T-helper 1 cell treated with Interleukin-12 subunit alpha and Interleukin-12 subunit beta and Interleukin-4 antibody, amounts not matched to agents 30 ng/mL and 1 ng/mL, for 36 hours (primary cell): ENCODE results near the gene SYNPO. TPM values are rescaled to one million over a fixed set of nuclear protein-coding genes. Genes with fewer than 3 reads are reported as not detected.

Experiments used
- intact Hi-C: fragments of 100-400 bp; cut with micrococcal nuclease; formaldehyde crosslinking; loops from one replicate; pipeline ENCODE4 v1.15.1; 2024
- total RNA-seq: library from RNA; stranded (reverse); gene quantifications from 2 replicates; pipeline ENCODE4 v1.2.3, GENCODE V29; 2022

Gene SYNPO
- total RNA-seq, 1 donor from 2014 or later: not detected

DNA sequence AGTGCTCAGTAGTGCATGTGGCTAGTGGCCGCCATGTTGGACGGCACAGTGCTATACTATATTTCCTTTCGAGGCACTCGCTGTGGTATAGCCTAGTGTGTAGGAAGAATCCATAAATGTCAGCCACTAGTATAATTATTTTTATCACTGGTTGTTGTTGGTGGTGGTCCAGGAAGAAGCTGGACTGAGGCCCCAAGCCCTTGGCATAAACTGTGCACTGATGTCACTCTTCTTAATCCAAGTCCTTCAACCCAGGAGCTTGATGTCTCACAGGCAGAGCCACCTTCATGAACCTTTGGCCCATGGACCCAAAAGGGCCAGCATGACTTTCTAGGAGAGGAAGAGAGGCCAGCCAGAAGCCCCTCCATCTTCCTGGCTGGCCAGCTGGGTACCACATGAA, 32.5 kb upstream of the SYNPO start:
- intact Hi-C loops: no loop called here

DNA sequence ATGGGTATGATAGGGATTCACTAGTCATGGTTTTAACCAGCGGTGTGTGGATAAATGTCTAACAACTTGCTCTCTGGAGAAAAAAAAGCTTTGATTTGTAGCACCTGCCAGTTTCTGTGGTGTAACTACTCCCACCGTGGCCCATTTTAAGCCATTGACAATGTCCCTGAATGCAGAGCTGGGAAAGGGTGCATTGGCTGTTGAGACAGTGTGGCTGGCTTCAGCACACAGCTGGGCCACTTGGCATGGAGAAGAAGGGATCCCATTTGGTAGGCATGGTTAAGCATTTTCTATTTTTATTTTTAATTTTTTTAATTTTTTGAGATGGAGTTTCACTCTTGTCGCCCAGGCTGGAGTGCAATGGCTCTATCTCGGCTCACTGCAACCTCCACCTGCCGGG, 31.5 kb upstream of the SYNPO start:
- intact Hi-C loops: no loop called here

- intact Hi-C loops: no loop called here
Measured at GRCh38 chr5:150609843-150610584, 30.4 kb upstream of the SYNPO start.

- intact Hi-C loops: no loop called here
Measured at GRCh38 chr5:150611026-150611425, 29.4 kb upstream of the SYNPO start.

- intact Hi-C loops: no loop called here
Measured at GRCh38 chr5:150612405-150612804, 28.1 kb upstream of the SYNPO start.

GRCh38 chr5:150612905-150613670, 27.4 kb upstream of the SYNPO start:
- intact Hi-C loops: no loop called here

DNA sequence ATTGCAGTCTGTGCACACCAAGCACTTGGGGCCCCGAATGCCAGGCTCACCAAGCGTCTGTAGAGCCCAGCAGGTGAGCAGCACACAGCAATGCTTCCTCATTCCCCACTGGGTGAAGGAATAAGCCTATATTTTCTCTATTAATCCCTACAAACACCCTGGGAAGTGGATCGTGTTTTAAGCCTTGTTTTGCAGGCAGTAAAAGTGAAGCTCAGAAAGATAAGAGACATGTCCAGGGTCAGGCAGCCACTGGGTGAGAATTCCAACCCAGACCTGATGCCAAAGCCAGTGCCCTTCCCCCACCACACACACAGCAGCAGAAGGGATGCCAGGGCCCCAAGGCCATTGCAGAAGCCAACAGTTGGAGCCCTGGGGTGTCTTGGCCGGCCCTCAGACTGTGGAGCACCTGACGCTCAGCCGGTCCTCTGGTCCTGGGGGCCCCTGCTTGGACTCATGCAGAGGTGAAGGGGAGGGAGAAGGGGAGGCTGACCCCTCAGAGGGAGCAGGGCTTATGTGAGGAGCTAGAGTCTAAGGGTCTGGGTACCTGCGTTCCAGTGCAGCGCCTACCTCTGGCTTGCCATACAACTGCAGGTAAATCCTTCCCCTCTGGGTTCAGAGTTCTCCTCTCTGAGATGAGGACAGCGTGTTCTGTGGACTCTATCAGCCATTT, 26.3 kb upstream of the SYNPO start:
- intact Hi-C loops: no loop called here

DNA sequence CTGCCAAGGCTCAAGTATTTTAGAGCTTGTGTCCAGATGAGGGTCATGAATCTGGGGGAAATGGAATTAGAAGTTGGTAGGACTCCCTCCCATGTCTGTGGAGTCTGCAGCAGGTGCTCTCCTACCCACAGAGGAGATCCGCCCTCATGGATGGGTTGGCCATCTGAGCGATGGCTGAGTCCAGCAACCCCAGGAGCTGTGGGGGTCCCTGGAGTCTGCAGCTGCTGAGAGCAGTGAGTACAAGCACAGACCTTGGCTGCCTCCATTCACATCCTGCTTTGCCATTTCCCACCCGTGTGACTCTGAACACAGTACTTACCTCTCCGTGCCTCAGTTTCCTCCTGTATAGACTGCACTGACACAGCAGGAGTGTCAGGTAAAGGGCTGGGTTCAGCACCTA, 25.8 kb upstream of the SYNPO start:
- intact Hi-C loops: no loop called here

- intact Hi-C loops: no loop called here
Measured at GRCh38 chr5:150615141-150615699, 25.2 kb upstream of the SYNPO start.

DNA sequence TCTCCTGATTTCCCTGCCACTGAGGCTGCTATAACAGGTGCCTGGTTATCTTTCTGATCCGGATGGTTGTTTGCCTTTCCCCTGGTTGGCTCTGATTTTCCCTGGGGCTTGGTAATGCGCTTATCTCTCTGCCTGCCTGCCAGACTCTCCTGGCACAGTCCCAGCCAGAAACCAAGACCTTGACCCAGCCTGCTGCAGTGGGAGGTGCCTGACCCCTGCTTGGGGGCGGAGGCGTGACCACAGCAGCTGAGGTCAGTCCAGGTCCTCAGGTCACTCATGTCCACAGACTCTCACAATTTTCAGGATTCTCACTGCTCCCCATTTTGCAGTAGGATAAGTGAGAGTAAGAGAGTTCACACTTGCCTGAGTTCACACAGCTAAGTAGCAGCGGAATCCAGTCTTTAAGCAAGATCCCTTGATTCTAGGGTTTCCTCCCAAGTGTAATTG, 24.4 kb upstream of the SYNPO start:
- intact Hi-C loops: no loop called here

DNA sequence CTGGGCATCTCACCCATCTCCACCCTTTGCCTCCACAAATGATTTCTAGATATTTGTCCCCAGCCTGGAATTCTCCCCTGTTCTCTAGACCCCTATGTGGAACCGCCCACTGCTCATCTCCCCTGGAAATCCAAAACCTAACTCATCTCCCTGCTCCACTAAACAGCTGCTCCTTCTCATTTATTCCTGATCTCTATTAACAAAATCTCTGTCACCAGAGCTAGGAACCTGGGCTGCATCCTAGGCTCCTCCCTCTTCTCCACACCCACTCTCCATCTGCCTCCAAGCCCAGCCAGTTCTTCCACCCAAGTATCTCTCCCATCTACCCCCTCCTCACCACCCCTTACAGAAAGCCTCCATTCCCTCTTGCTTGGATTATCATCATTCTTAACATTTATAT, 24.0 kb upstream of the SYNPO start:
- intact Hi-C loops: no loop called here

- intact Hi-C loops: no loop called here
Measured at GRCh38 chr5:150618163-150618562, 22.3 kb upstream of the SYNPO start.

DNA sequence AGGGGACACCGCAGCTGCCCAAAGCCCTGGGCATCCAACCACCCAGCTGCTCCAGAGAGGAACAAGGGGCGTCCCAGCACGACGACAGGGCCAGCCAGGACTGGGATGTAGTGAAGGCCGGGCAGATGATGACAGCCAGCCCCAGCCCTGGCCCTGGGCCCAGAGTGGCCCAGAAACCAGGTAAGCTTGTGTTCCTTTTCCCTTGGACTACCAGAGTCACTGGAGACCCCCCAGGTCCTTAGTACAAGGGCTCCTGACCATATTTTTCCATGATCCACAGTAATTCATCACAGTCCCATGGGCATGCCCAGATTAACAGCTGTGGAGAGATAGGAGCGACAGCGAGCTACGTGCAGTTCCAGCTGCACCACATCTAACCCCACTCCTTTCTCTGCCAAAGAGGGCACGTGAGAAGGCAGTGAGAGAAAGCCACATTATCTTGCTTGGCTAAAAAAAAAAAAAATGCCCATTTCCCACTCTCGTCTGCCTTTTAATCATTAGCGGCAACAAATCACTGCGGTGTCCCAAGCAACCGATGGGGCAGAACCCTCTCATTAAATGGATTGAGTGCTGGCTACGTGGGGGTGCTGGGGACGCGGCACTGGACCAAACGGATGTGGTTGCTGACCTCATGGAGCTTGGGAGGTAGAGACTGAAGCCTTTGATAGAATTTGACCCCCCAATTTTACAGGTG, 21.7 kb upstream of the SYNPO start:
- intact Hi-C loops: no loop called here

GRCh38 chr5:150619359-150620230, 20.9 kb upstream of the SYNPO start:
- intact Hi-C loops: no loop called here

GRCh38 chr5:150621301-150621700, 19.2 kb upstream of the SYNPO start:
- intact Hi-C loops: no loop called here

GRCh38 chr5:150622157-150622556, 18.3 kb upstream of the SYNPO start:
- intact Hi-C loops: no loop called here

DNA sequence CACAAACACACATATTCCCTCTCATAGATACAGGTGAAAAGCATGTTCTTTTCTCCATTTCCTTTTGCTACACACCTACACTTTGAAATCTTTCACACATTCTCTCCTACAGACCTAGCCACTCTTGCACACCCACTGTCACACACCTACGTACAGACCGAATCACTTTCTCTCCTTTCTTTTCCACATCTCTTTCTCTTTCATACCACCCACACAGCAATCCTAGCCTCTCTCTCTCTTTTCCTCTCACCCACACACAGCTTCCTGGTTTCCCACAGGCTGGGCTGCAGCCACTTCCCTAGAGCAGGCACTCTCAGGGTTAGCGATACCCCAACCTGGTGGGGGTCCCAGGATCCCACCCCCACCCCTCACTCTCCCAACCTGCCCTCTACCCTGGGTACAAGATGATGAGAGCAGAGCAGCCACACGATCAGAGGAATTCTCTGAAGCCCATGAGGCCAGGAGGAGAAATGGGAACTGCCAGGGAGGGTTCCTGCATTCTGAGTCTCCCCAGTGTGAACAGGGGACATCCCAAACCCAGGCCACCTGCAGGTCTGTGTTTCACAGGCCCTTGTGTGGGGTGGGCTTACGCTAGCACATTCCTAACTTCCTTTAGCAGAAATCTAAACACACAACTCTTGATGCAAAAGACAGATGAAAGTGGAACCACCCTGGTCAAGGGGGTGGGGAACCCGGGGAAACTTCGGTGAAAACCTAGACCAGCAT, 17.1 kb upstream of the SYNPO start:
- intact Hi-C loops: no loop called here

GRCh38 chr5:150623878-150624216, 16.6 kb upstream of the SYNPO start:
- intact Hi-C loops: no loop called here

DNA sequence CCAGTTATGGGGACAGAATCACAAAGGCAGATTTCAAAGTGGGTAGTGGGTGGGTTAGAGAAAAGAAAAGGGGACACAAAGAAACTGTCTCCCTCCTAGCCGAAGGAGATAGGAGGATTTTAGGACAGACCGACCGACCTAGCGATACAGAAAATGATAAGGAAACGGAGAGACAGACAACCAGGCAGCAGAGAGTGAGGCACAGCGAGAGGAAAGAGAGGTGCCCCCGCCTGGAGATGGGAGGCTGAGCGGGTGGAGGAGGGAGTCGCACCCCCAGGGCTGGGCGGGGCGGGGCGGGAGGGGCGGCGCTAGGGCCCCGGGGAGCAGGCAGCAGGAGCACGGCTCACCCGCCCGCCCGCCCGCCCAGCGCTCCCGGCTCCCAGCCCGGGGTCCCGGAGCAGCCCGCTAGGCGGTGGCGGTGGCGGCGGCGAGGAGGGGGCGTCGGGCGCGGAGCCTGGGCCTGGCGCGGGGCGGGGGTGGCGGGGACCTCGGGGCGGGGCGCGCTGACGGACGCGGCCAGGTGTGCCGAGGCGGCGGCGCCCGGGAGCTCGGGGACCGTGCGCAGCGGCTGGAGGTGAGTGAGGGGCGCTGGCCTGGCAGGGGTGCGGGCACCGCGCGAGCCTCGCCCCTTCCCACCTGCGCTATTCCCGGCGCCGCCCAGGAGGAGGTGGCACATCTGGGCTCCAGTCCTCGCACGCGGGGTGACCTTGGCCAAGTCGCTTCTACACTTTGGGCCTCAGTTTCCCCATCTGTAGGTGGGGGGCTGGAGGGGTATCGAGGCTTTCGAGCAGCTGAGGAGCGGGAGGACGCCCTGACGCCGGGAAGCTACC, 15.9 kb upstream of the SYNPO start:
- intact Hi-C loops: no loop called here
